Stimulated activated CD8-positive, alpha-beta memory T cell treated with anti-CD3 and anti-CD28 coated beads, Interleukin-7, amount 100 ng/mL, for 4 hours (primary cell): ENCODE results near the gene TNRC6C.
"Not testable (repeated sequence)": the region's sequence is repeated elsewhere in the genome, so short reads cannot be mapped to it uniquely, and the experiment has no call there.

Experiments used
- DNase-seq, 2 donors: peaks; one replicate each; pipeline ENCODE4 v3.0.0-alpha.2; 2020; ENCODE audit warnings: low read depth in 2 of 2

TNRC6C gene

GRCh38 chr17:78135858-78136500 lies 177.5 kb downstream of the TNRC6C start:
- DNase-seq = no peak

DNA sequence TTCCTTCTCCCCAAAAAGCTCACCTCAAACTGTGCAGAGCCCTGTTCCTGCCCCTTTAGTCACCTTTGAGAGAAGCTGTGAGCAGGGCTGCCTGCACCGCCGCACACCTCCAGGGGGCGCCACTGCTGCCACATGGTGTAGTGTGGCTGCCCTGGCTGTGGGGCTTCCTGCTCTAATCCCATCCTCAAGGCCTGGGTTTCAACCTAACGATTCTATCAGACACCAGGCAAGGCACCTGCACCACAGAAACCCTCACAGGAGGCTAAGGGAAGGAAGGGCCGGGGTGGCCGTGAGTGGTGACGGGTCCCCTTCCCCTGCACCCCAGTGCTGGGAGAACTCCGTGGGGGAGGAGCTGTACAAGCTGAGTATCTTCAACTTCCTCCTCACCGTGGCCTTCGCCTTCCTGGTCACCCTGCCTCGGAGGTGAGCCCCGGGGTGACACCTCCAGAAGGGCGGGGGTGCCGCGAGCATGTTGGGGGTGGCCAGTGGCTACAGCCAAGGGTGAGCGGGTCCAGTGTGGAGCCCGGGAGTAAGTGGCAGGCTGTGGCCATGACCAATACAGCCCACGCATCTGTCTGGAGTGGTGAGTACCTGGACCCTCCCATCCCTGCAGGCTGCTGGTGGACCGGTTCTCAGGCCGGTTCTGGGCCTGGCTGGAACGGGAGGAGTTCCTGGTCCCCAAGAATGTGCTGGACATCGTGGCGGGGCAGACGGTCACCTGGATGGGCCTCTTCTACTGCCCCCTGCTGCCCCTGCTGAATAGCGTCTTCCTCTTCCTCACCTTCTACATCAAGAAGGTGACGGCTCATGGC lies 179.1 kb downstream of the TNRC6C start:
- DNase-seq = no peak

- no peak for DNase-seq
These were observed 179.9 kb downstream of the TNRC6C start for GRCh38 chr17:78138204-78139060.

DNA sequence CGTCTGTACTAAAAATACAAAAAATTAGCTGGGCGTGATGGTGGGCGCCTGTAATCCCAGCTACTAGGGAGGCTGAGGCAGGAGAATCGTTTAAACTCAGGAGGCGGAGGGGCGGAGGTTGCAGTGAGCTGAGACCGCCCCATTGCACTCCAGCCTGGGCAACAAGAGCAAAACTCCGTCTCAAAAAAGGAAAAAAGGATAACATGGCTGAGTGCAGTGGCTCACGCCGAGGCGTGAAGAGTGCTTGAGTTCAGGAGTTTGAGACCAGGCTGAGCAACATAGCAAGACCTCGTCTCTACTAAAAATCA lies 181.3 kb downstream of the TNRC6C start:
- not testable (repeated sequence) for DNase-seq

- DNase-seq = peak; percentile 79 to 89
These were observed 181.9 kb downstream of the TNRC6C start for GRCh38 chr17:78140169-78141051.

GRCh38 chr17:78141437-78142118 lies 183.1 kb downstream of the TNRC6C start:
- no peak for DNase-seq

GRCh38 chr17:78142119-78142861 lies 183.8 kb downstream of the TNRC6C start:
- no peak for DNase-seq

DNA sequence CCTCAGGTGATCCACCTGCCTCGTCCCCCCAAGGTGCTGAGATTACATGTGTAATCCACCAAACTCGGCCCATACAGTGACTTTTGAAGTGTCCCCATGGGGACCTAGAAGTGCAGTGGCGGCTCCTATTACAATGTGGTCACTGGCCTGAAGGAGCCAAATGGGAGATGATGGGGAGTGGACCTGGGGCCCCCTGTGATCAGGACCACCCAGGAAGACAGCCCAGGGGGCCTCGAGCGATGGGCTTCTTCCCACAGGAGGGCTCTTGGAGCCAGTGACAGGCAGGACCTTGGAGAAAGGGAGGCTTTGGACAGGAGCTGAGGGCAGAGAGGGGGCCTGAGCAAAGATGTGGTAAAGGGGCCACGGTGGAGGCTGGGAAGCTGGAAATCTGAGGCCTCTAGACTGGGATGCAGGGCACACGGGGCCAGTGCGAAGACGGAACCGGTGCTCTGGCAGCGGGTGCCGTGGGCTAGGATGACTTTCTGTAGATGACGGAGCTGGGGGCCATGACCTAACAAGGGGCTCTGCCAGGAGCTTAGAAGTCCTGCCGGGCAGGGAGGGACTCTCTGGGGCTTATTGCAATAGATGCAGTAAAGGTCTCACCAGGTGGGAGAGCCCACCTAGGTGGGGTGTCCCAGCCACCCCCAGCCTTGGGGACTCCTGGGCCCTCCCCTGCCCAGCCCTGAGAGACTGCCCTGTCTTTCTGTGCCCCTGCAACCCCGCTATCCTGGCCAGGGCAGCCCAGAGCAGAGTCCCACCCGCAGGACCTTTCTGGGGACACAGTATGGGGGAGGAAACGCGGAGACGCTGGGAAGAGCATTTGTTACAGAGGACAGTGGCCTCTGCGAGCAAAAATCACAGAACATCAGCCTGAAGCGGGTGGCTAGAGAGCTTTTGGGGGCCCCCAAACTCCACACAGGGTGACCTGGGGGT lies 185.0 kb downstream of the TNRC6C start:
- no peak for DNase-seq

DNA sequence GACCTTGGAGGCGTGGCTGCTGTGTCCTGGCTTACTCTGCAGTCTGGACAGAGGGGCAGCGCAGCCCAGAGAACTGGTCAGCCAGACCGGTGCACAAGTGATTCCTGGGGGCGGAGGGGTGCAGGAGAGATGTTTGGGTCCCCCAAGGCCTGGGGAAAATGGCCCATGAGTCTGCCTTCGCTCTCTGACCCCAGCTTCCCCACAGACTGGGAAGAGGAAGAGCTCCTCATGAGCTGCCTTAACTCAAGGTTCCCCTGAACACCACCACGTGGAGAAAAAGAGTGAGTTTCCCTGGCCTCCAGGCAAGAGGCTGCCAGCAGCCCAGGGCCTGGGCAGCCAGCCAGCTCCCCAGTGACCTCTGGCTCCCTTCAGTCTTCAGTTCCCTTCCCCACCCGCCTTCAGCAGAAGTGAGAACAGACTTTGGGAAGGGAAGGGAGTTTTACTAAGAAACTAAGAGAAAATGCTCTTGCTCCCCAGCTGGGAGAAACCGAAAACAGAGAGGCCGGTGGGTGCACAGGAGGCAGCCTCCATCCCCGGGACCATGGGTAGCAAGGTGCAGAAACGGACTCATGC lies 185.7 kb downstream of the TNRC6C start:
- no peak for DNase-seq

DNA sequence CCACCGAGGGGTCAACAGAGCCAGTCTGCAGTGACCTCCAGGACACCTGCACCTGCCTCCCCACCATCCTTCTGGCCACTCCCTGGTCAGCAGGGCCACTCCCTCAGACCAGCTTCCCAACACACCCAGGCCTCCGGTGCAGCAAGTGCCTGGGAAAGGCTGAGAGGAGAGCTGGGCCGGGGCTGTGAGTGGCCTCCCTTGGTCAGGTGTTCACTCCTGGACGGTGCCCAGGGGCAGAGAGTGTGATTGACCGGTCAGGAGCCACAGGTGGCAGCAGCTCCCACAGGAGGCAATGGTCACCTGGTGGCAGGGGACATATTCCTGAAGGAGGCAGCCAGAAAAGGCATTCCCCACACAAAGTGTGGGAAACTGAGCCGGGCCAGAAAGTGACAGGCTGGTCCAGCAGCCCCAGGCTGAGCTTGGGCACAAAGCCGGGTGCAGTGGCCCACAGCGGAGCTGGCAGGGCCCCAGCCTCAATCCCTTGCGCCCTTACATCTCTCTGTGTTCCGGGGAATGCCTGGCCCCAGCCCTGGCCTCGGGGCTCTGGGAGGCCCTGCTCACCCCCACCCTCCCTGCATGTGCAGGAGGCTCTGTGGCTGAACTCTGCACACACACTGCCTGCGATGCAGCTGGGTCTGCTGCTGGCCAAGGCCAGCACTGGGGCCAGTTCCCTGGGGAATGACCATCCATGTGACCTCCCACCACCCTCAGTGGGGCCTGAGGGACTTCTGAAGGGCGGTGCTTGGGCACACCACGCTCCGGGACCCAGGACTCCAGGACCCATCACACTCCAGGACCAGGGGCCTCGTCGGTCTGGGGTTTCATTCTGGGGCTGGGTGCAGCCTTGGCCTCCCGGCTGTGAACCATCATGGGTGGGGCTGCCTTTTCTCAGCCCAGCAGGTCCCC lies 186.5 kb downstream of the TNRC6C start:
- DNase-seq = no peak

DNA sequence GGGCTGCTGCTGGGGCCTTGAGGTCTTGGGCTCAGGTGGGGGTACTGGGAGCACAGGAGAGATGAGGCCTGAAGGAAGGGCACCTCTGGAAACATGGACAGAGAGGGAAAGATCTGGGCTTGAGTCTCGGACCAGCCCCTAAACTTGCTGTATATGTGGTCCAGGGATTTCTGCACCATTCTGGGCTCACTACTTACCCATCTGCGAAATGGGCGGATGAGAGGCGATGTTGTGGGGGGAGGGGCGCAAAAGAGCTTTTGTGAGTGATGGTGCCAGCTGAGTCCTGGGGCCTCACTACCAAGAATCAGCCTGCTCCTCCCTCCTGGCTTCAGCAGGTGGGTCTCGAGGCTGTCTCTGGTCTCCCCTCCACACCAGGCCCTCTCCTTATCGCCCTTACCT lies 188.0 kb downstream of the TNRC6C start:
- DNase-seq = no peak

GRCh38 chr17:78146881-78147280 lies 188.4 kb downstream of the TNRC6C start:
- DNase-seq = no peak

- no peak for DNase-seq
These were observed 189.0 kb downstream of the TNRC6C start for GRCh38 chr17:78147315-78147998.

DNA sequence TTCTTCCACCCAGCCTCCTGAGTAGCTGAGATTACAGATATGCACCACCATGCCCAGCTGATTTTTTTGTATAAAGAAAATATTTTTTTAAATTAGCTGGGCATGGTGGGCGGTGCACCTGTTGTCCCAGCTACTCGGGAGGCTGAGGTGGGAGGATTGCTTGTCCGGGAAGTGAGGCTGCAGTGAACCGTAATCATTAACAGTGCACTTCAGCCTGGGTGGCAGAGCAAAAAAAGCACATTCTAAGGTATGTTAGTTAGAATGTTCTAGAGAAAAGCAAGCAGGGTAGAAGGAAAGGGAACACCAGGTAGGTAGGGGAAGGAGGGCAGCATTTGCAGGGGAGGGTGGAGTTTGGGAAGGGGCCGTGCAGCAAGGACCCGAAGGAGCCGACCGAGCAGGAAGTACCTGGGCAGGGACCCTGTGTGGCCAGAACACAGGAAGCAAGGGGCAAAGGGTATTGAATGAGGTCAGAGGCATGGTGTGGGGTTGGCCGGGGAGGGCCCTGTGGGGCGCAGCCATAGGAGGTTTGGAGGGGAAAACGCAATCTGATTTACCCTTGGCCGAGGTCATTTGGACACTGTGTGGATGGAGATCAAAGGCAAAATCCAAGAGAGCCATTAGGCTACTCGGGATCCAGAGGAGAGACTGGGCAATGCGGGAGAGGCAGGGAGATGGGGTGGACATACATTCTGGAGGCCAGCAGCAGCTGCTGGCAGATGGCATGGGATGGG lies 189.9 kb downstream of the TNRC6C start:
- DNase-seq = no peak

GRCh38 chr17:78151514-78152008 lies 193.1 kb downstream of the TNRC6C start:
- DNase-seq = no peak
